ENCODE data around the gene CYP2J2. TPM values are rescaled to one million over a fixed set of nuclear protein-coding genes. Genes with fewer than 3 reads are reported as not detected.

CYP2J2 gene
- total and polyA plus RNA-seq, 7 donors: 1.4 to 55.7 (median 3.9) TPM

- no peak for DNase-seq
- Histone ChIP-seq H3K27ac (no peak overlapping the region), H3K4me1 (no peaks in the 10 kb centered on the region)
Observed at GRCh38 chr1:59908682-59909081, 17.9 kb downstream of the CYP2J2 start.

DNA sequence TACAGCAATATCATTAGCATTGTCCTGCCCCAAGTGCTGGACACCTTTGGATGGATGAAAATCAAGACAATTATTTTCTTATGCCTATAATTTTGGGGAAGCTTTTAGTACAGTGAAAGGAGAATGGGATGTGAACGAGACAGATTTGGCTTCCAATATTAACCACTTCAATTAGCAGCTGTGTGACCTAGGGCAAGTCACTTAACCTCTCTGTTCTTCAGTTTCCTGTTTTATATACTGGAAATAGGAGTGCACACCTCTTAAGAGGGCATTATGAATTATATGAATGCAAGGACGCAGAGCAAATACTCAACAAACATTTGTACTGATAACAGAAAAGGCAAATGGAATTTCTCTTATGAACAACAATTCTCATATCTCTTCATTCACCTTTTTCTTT lies 18.5 kb downstream of the CYP2J2 start:
- 85 to 88% (median 86%) methylated on average over 2 of the region's 2 CpGs for WGBS, 3 donors
- ATAC-seq (no peak), DNase-seq (no peak)
- Histone ChIP-seq H3K36me3 (ENCODE audit: insufficient read depth in 1 of 2, low read depth in 1 of 2) (peaks cover 0 to 48% of the 10 kb centered on the region in 2 donors), H3K4me1 (no peaks in the 10 kb centered on the region), H3K27ac (no peak overlapping the region), H3K4me3 (no peak overlapping the region), H3K9me3 (no peaks in the 10 kb centered on the region), H3K27me3 (ENCODE audit: insufficient read depth in 3 of 3, low read length in 2 of 3) (no peaks in the 10 kb centered on the region)
- no peak for TF ChIP-seq CTCF (IDR thresholded peaks at IDR 0.05)
- intact Hi-C loops (cut with DNase I): no loop called here

More at GRCh38 chr1:59908682-59909081, 17.9 kb downstream of the CYP2J2 start:
- intact Hi-C loops (cut with DNase I): no loop called here
- no peak overlapping the region for H3K4me3 ChIP-seq
- no peaks in the 10 kb centered on the region for H3K9me3 ChIP-seq
- ATAC-seq: no peak
- 97 to 98% (median 98%) methylated on average over 2 of the region's 2 CpGs for WGBS, 3 donors
- H3K36me3 ChIP-seq (ENCODE audit: insufficient read depth in 1 of 2, low read depth in 1 of 2): peaks cover 0 to 48% of the 10 kb centered on the region in 2 donors
- TF ChIP-seq CTCF (IDR thresholded peaks at IDR 0.05): no peak
- no peaks in the 10 kb centered on the region for H3K27me3 ChIP-seq (ENCODE audit: insufficient read depth in 3 of 3, low read length in 2 of 3)

GRCh38 chr1:59906931-59907330 lies 19.6 kb downstream of the CYP2J2 start:
- H3K36me3 ChIP-seq (ENCODE audit: insufficient read depth in 1 of 2, low read depth in 1 of 2): peaks cover 0 to 42% of the 10 kb centered on the region in 2 donors
- TF ChIP-seq CTCF (IDR thresholded peaks at IDR 0.05): no peak

DNA sequence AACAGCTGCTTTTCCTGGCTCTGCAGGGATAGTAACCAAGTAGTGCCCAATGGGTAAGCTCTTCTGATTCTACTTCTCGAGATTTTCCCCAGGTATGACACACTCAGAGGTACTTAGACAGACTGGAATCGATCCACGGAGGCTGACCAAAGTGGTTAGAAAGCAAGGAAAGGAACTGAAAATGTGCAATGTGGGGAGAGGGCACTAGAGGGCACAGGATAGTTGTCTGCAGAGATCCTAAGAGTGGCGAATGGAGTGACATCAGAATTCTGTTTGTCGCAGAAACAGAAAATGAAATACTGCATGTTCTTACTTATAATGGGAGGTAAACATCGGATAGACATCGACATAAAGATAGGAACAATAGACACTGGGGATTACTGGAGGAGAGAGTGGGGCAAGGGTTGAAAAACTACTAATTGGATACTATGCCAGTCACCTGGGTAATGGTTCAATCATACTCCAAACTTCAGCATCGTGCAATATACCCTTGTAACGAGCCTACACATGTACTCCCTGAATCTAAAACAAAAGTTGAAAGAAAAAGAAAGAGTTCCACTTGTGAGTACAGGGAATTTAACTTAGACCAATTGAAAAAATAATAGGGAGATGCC lies 23.3 kb downstream of the CYP2J2 start:
- peaks cover 0 to 22% of the 10 kb centered on the region in 2 donors for H3K36me3 ChIP-seq (ENCODE audit: insufficient read depth in 1 of 2, low read depth in 1 of 2)
- intact Hi-C loops (cut with DNase I): no loop called here

More at GRCh38 chr1:59906931-59907330, 19.6 kb downstream of the CYP2J2 start:
- H3K9me3 ChIP-seq: no peaks in the 10 kb centered on the region
- no peak overlapping the region for H3K27ac ChIP-seq
- no peak overlapping the region for H3K4me3 ChIP-seq
- ATAC-seq (no peak), DNase-seq (no peak)
- intact Hi-C loops (cut with DNase I): no loop called here
- H3K4me1 ChIP-seq: no peaks in the 10 kb centered on the region
- H3K27me3 ChIP-seq (ENCODE audit: insufficient read depth in 3 of 3, low read length in 2 of 3): no peaks in the 10 kb centered on the region
- WGBS, 3 donors: 70 to 78% (median 72%) methylated on average over 2 of the region's 2 CpGs

More for the DNA sequence above, 23.3 kb downstream of the CYP2J2 start:
- DNase-seq (no peak), ATAC-seq (no peak)
- 47 to 55% (median 52%) methylated on average over 9 of the region's 9 CpGs for WGBS, 3 donors
- H3K27ac ChIP-seq: no peak overlapping the region
- peak; percentile 25 for TF ChIP-seq CTCF (IDR thresholded peaks at IDR 0.05)
- no peak overlapping the region for H3K4me3 ChIP-seq
- no peaks in the 10 kb centered on the region for H3K4me1 ChIP-seq
- H3K9me3 ChIP-seq: no peaks in the 10 kb centered on the region
- H3K27me3 ChIP-seq (ENCODE audit: insufficient read depth in 3 of 3, low read length in 2 of 3): no peaks in the 10 kb centered on the region

All from psoas muscle (tissue), 8 donors.